ENCODE data around the gene VGLL4.

VGLL4 gene

GRCh38 chr3:11613319-11613718 lies 30.4 kb downstream of the VGLL4 start:
- no peak overlapping the region for H3K27ac ChIP-seq (ENCODE audit: low read depth, low read length)
- H3K4me1 ChIP-seq (ENCODE audit: control insufficient read depth, insufficient read depth, low read length): peaks cover 75% of the 10 kb centered on the region
- no peaks in the 10 kb centered on the region for H3K36me3 ChIP-seq (ENCODE audit: control insufficient read depth, insufficient read depth, low read length)

GRCh38 chr3:11612515-11613188 lies 31.1 kb downstream of the VGLL4 start:
- Histone ChIP-seq H3K36me3 (ENCODE audit: control insufficient read depth, insufficient read depth, low read length) (no peaks in the 10 kb centered on the region), H3K4me1 (ENCODE audit: control insufficient read depth, insufficient read depth, low read length) (peaks cover 79% of the 10 kb centered on the region), H3K27me3 (ENCODE audit: control insufficient read depth, insufficient read depth, low read length) (no peaks in the 10 kb centered on the region), H3K9me3 (ENCODE audit: control insufficient read depth, insufficient read depth, low read depth, low read length) (no peaks in the 10 kb centered on the region), H3K4me3 (ENCODE audit: low read depth, low read length) (no peak overlapping the region), H3K27ac (ENCODE audit: low read depth, low read length) (no peak overlapping the region), H3K9ac (ENCODE audit: low read length) (no peak overlapping the region)

More at GRCh38 chr3:11613319-11613718, 30.4 kb downstream of the VGLL4 start:
- Histone ChIP-seq H3K4me3 (ENCODE audit: low read depth, low read length) (no peak overlapping the region), H3K27me3 (ENCODE audit: control insufficient read depth, insufficient read depth, low read length) (no peaks in the 10 kb centered on the region), H3K9me3 (ENCODE audit: control insufficient read depth, insufficient read depth, low read depth, low read length) (no peaks in the 10 kb centered on the region), H3K9ac (ENCODE audit: low read length) (no peak overlapping the region)

- Histone ChIP-seq H3K27ac (ENCODE audit: low read depth, low read length) (no peak overlapping the region), H3K9me3 (ENCODE audit: control insufficient read depth, insufficient read depth, low read depth, low read length) (no peaks in the 10 kb centered on the region), H3K36me3 (ENCODE audit: control insufficient read depth, insufficient read depth, low read length) (0 out of 2 replicates have a peak, but pooled peaks cover 2% of the 10 kb centered on the region), H3K4me1 (ENCODE audit: control insufficient read depth, insufficient read depth, low read length) (peaks cover 68% of the 10 kb centered on the region), H3K27me3 (ENCODE audit: control insufficient read depth, insufficient read depth, low read length) (no peaks in the 10 kb centered on the region), H3K9ac (ENCODE audit: low read length) (no peak overlapping the region), H3K4me3 (ENCODE audit: low read depth, low read length) (no peak overlapping the region)
Observed at GRCh38 chr3:11611341-11611799, 32.3 kb downstream of the VGLL4 start.

- Histone ChIP-seq H3K9me3 (ENCODE audit: control insufficient read depth, insufficient read depth, low read depth, low read length) (no peaks in the 10 kb centered on the region), H3K27me3 (ENCODE audit: control insufficient read depth, insufficient read depth, low read length) (no peaks in the 10 kb centered on the region), H3K4me3 (ENCODE audit: low read depth, low read length) (no peak overlapping the region), H3K9ac (ENCODE audit: low read length) (no peak overlapping the region), H3K4me1 (ENCODE audit: control insufficient read depth, insufficient read depth, low read length) (peaks cover 65% of the 10 kb centered on the region), H3K27ac (ENCODE audit: low read depth, low read length) (no peak overlapping the region), H3K36me3 (ENCODE audit: control insufficient read depth, insufficient read depth, low read length) (peaks cover 4% of the 10 kb centered on the region; the same call in 1 of the 2 replicates)
Observed at GRCh38 chr3:11610700-11611275, 32.9 kb downstream of the VGLL4 start.

GRCh38 chr3:11610044-11610671 lies 33.6 kb downstream of the VGLL4 start:
- no peak overlapping the region for H3K9ac ChIP-seq (ENCODE audit: low read length)
- H3K4me1 ChIP-seq (ENCODE audit: control insufficient read depth, insufficient read depth, low read length): peaks cover 64% of the 10 kb centered on the region
- no peaks in the 10 kb centered on the region for H3K27me3 ChIP-seq (ENCODE audit: control insufficient read depth, insufficient read depth, low read length)
- H3K27ac ChIP-seq (ENCODE audit: low read depth, low read length): no peak overlapping the region
- H3K9me3 ChIP-seq (ENCODE audit: control insufficient read depth, insufficient read depth, low read depth, low read length): no peaks in the 10 kb centered on the region
- peaks cover 4% of the 10 kb centered on the region; the same call in 1 of the 2 replicates for H3K36me3 ChIP-seq (ENCODE audit: control insufficient read depth, insufficient read depth, low read length)
- no peak overlapping the region for H3K4me3 ChIP-seq (ENCODE audit: low read depth, low read length)

GRCh38 chr3:11609481-11609880 lies 34.2 kb downstream of the VGLL4 start:
- Histone ChIP-seq H3K4me3 (ENCODE audit: low read depth, low read length) (no peak overlapping the region), H3K9ac (ENCODE audit: low read length) (no peak overlapping the region), H3K27ac (ENCODE audit: low read depth, low read length) (no peak overlapping the region), H3K27me3 (ENCODE audit: control insufficient read depth, insufficient read depth, low read length) (no peaks in the 10 kb centered on the region), H3K36me3 (ENCODE audit: control insufficient read depth, insufficient read depth, low read length) (peaks cover 4% of the 10 kb centered on the region; the same call in 1 of the 2 replicates), H3K9me3 (ENCODE audit: control insufficient read depth, insufficient read depth, low read depth, low read length) (no peaks in the 10 kb centered on the region), H3K4me1 (ENCODE audit: control insufficient read depth, insufficient read depth, low read length) (peaks cover 65% of the 10 kb centered on the region)

GRCh38 chr3:11607816-11608215 lies 35.9 kb downstream of the VGLL4 start:
- Histone ChIP-seq H3K27me3 (ENCODE audit: control insufficient read depth, insufficient read depth, low read length) (no peaks in the 10 kb centered on the region), H3K36me3 (ENCODE audit: control insufficient read depth, insufficient read depth, low read length) (peaks cover 4% of the 10 kb centered on the region; the same call in 1 of the 2 replicates), H3K9ac (ENCODE audit: low read length) (no peak overlapping the region), H3K9me3 (ENCODE audit: control insufficient read depth, insufficient read depth, low read depth, low read length) (no peaks in the 10 kb centered on the region), H3K27ac (ENCODE audit: low read depth, low read length) (no peak overlapping the region), H3K4me1 (ENCODE audit: control insufficient read depth, insufficient read depth, low read length) (peaks cover 66% of the 10 kb centered on the region), H3K4me3 (ENCODE audit: low read depth, low read length) (no peak overlapping the region)

- H3K36me3 ChIP-seq (ENCODE audit: control insufficient read depth, insufficient read depth, low read length): peaks cover 4% of the 10 kb centered on the region; the same call in 1 of the 2 replicates
Observed at GRCh38 chr3:11606865-11607440, 36.8 kb downstream of the VGLL4 start.

GRCh38 chr3:11606090-11606784 lies 37.5 kb downstream of the VGLL4 start:
- peaks cover 66% of the 10 kb centered on the region for H3K4me1 ChIP-seq (ENCODE audit: control insufficient read depth, insufficient read depth, low read length)
- H3K4me3 ChIP-seq (ENCODE audit: low read depth, low read length): no peak overlapping the region
- no peaks in the 10 kb centered on the region for H3K9me3 ChIP-seq (ENCODE audit: control insufficient read depth, insufficient read depth, low read depth, low read length)
- no peak overlapping the region for H3K9ac ChIP-seq (ENCODE audit: low read length)
- peaks cover 5% of the 10 kb centered on the region; the same call in 1 of the 2 replicates for H3K36me3 ChIP-seq (ENCODE audit: control insufficient read depth, insufficient read depth, low read length)
- no peak overlapping the region for H3K27ac ChIP-seq (ENCODE audit: low read depth, low read length)
- H3K27me3 ChIP-seq (ENCODE audit: control insufficient read depth, insufficient read depth, low read length): no peaks in the 10 kb centered on the region

More at GRCh38 chr3:11606865-11607440, 36.8 kb downstream of the VGLL4 start:
- Histone ChIP-seq H3K9ac (ENCODE audit: low read length) (no peak overlapping the region), H3K27me3 (ENCODE audit: control insufficient read depth, insufficient read depth, low read length) (no peaks in the 10 kb centered on the region), H3K9me3 (ENCODE audit: control insufficient read depth, insufficient read depth, low read depth, low read length) (no peaks in the 10 kb centered on the region), H3K4me3 (ENCODE audit: low read depth, low read length) (no peak overlapping the region), H3K27ac (ENCODE audit: low read depth, low read length) (no peak overlapping the region), H3K4me1 (ENCODE audit: control insufficient read depth, insufficient read depth, low read length) (peaks cover 66% of the 10 kb centered on the region)

- Histone ChIP-seq H3K27ac (ENCODE audit: low read depth, low read length) (no peak overlapping the region), H3K36me3 (ENCODE audit: control insufficient read depth, insufficient read depth, low read length) (peaks cover 8% of the 10 kb centered on the region; the same call in 1 of the 2 replicates), H3K9ac (ENCODE audit: low read length) (no peak overlapping the region), H3K9me3 (ENCODE audit: control insufficient read depth, insufficient read depth, low read depth, low read length) (no peaks in the 10 kb centered on the region), H3K27me3 (ENCODE audit: control insufficient read depth, insufficient read depth, low read length) (no peaks in the 10 kb centered on the region), H3K4me1 (ENCODE audit: control insufficient read depth, insufficient read depth, low read length) (peaks cover 65% of the 10 kb centered on the region), H3K4me3 (ENCODE audit: low read depth, low read length) (no peak overlapping the region)
Observed at GRCh38 chr3:11605398-11605797, 38.3 kb downstream of the VGLL4 start.

Data from HUES6 (cell line).